Esophagus muscularis mucosa (tissue), 4 donors: ENCODE results near the gene TAMM41. TPM values are rescaled to one million over a fixed set of nuclear protein-coding genes. Genes with fewer than 3 reads are reported as not detected.
"Not testable (repeated sequence)": the region's sequence is repeated elsewhere in the genome, so short reads cannot be mapped to it uniquely, and the experiment has no call there.

Experiments used
- DNase-seq: peaks from one replicate; pipeline ENCODE4 v3.0.0-alpha.2; 2017; ENCODE audit errors: extremely low spot score
- H3K27ac ChIP-seq, 4 donors: fragments of 200-600 bp; sonication (generic); replicated peaks in 1 of 4; 1 replicate in 3 of 4; 2 replicates in 1 of 4; pipeline ENCODE4 v1.5.1; 2016 to 2019; ENCODE audit warnings: mild to moderate bottlenecking in 1 of 4
- H3K27me3 ChIP-seq, 4 donors: fragments of 200-600 bp; sonication (generic); one replicate each; pipeline versions ENCODE4 v1.5.1 to v1.6.0; 2016 to 2019
- H3K36me3 ChIP-seq, 4 donors: fragments of 200-600 bp; sonication (generic); one replicate each; pipeline ENCODE4 v1.5.1; 2016 to 2019
- H3K4me1 ChIP-seq, 4 donors: fragments of 200-600 bp; sonication (generic); one replicate each; pipeline ENCODE4 v1.5.1; 2016 to 2019
- H3K4me3 ChIP-seq, 4 donors: fragments of 200-600 bp; sonication (generic); 1 replicate in 2 of 4; 2 replicates in 2 of 4; pipeline ENCODE4 v1.5.1; 2016 to 2019; ENCODE audit warnings: mild to moderate bottlenecking in 4 of 4, moderate library complexity in 1 of 4
- H3K9me3 ChIP-seq, 4 donors: fragments of 200-600 bp; sonication (generic); 1 replicate in 3 of 4; 2 replicates in 1 of 4; pipeline ENCODE4 v1.5.1; 2016 to 2019
- EP300 ChIP-seq: sonication (generic); formaldehyde crosslinking; IDR thresholded peaks from one replicate; pipeline ENCODE4 v1.6.1; 2017; ENCODE audit warnings: antibody characterized with exemption
- POLR2A ChIP-seq: fragments of 450-650 bp; IDR thresholded peaks from one replicate; pipeline ENCODE4 v1.6.1; 2017; ENCODE audit warnings: antibody characterized with exemption, moderate library complexity, mild to moderate bottlenecking, low read depth
- POLR2AphosphoS5 ChIP-seq, 2 donors: sonication (generic); formaldehyde crosslinking; IDR thresholded peaks; one replicate each; pipeline ENCODE4 v1.6.1; 2017; ENCODE audit warnings: antibody characterized with exemption in 2 of 2
- WGBS: methylation state at CpG from one replicate; pipeline ENCODE4 v1.1.5; 2018; 5-methylcytosine and 5-hydroxymethylcytosine counted together
- intact Hi-C: fragments of 100-400 bp; cut with DNase I; formaldehyde crosslinking; loops from one replicate; pipeline ENCODE4 v1.15.1; 2023
- total RNA-seq, 4 donors: library from RNA; depleted of rRNA; stranded (reverse); fragments of >200 nt; gene quantifications; one replicate each; pipeline versions ENCODE4 v1.1.0 to v1.2.1, GENCODE V29; 2016
- TF ChIP-seq, protein P1 (sequence below), 3 experiments: fragments of 200-600 bp in 2 of 3; fragments of 450-650 bp in 1 of 3; sonication (generic) in 2 of 3; IDR thresholded peaks; one replicate each; pipeline ENCODE4 v1.5.1; 2017 to 2019; ENCODE audit warnings: antibody characterized with exemption in 3 of 3, mild to moderate bottlenecking in 2 of 3, moderate library complexity in 1 of 3

TAMM41 gene, protein sequence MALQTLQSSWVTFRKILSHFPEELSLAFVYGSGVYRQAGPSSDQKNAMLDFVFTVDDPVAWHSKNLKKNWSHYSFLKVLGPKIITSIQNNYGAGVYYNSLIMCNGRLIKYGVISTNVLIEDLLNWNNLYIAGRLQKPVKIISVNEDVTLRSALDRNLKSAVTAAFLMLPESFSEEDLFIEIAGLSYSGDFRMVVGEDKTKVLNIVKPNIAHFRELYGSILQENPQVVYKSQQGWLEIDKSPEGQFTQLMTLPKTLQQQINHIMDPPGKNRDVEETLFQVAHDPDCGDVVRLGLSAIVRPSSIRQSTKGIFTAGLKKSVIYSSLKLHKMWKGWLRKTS
- total RNA-seq, result 1 to 10 TPM; 4.8 to 8.3 (median 7.2) TPM

DNA sequence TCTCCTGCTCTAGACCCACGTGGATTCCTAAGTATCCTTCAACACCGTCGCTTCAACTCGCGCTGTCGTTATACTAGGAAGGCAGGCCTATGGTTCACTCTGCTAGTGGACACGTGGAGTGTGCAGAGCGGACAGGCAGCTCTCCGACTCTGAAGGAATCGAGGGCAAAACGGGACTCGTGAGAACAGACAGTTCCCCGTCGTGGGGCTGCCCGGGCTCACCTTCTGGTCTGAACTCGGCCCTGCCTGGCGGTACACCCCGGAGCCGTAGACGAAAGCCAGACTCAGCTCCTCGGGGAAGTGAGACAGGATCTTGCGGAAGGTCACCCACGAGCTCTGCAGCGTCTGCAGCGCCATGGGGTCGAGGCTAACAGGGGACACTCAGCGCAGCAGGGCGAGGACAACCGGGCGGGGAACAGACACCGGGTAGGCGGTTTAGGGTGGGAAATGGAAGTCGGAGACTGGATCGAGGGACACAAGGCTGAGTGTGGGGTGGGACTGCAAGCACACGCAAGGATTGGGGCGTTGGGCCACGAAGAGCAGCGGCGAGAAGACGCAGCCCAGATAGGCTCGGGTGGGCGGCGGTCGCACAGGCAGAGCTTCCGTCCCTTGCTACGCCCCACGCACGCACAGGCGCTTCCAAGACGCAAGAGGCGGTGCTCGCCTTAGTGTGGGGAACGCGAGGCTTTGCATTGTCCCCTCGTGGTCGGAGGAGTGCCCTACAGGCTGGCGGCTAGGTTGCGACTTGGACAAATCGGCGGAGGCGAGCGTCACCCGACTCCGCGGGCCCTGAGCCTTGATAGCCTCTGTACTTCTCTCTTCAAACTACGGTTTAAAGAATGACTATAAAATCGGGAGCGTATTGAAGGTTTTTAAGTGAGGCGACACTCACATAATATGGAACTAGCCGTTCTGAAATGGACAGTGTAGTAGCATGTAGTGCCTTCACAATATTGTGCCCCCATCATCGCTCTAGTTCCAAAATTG is at the start of gene TAMM41:
TAMM41 (minus strand) TSS at position 605 of the 986 bp plus-strand sequence; CDS start at position 356, 249 bp downstream.
- peaks cover 21 to 25% (median 22%) of the 10 kb centered on the region in 4 donors for H3K36me3 ChIP-seq
- WGBS, result 2% methylated on average over 55 of the region's 71 CpGs
- peak; percentile 96 for DNase-seq
- H3K27me3 ChIP-seq, result no peaks in the 10 kb centered on the region
- no peaks in the 10 kb centered on the region for H3K9me3 ChIP-seq
- H3K4me3 ChIP-seq, result peak within 1 kb of the TSS; percentile 79 to 92 (median 86)
- TF ChIP-seq POLR2AphosphoS5 (IDR thresholded peaks at IDR 0.05) (peak; percentile 86 to 87), POLR2A (no peak)
- TF ChIP-seq, protein P1, sequence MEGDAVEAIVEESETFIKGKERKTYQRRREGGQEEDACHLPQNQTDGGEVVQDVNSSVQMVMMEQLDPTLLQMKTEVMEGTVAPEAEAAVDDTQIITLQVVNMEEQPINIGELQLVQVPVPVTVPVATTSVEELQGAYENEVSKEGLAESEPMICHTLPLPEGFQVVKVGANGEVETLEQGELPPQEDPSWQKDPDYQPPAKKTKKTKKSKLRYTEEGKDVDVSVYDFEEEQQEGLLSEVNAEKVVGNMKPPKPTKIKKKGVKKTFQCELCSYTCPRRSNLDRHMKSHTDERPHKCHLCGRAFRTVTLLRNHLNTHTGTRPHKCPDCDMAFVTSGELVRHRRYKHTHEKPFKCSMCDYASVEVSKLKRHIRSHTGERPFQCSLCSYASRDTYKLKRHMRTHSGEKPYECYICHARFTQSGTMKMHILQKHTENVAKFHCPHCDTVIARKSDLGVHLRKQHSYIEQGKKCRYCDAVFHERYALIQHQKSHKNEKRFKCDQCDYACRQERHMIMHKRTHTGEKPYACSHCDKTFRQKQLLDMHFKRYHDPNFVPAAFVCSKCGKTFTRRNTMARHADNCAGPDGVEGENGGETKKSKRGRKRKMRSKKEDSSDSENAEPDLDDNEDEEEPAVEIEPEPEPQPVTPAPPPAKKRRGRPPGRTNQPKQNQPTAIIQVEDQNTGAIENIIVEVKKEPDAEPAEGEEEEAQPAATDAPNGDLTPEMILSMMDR (IDR thresholded peaks at IDR 0.05), result peak; percentile 79 to 91 (median 81)
- peak within 1 kb of the TSS; percentile 82 to 91 (median 89) for H3K27ac ChIP-seq
- H3K4me1 ChIP-seq, result peaks cover 21 to 33% (median 28%) of the 10 kb centered on the region in 4 donors
- intact Hi-C loops, result loop anchor here (5.0 kb wide), 1 partner anchor 469 kb away; no protein-coding TSS in a partner anchor

DNA sequence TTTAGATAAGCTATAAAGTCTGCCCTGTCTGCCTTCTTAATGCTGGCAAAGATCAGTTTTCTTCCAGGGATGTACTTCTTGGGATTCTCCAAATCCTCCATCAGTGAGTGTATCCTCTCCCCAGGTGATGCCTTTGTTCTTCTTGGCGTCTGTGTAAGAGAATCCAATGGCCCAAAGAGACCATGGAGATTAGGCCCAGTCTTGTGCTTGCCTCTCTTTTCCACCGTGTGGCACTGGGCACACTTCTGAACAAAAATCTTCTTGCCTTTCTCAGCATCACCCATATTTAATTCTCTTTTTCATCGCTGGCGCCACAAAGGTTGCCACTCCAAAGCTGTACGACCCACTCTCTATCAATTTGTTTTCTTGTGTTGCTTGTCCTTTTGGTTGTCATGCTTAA is 32.2 kb upstream of the TAMM41 start:
- no peaks in the 10 kb centered on the region for H3K36me3 ChIP-seq
- intact Hi-C loops, result no loop called here
- no peaks in the 10 kb centered on the region for H3K9me3 ChIP-seq
- no peaks in the 10 kb centered on the region for H3K4me1 ChIP-seq
- TF ChIP-seq EP300 (no peak), POLR2A (no peak), POLR2AphosphoS5 (IDR thresholded peaks at IDR 0.05) (no peak)
- TF ChIP-seq, protein P1 (IDR thresholded peaks at IDR 0.05), result no peak
- no peak overlapping the region for H3K4me3 ChIP-seq
- WGBS, result 75% methylated on average over 5 of the region's 5 CpGs
- no peak overlapping the region for H3K27ac ChIP-seq
- H3K27me3 ChIP-seq, result no peaks in the 10 kb centered on the region
- no peak for DNase-seq

DNA sequence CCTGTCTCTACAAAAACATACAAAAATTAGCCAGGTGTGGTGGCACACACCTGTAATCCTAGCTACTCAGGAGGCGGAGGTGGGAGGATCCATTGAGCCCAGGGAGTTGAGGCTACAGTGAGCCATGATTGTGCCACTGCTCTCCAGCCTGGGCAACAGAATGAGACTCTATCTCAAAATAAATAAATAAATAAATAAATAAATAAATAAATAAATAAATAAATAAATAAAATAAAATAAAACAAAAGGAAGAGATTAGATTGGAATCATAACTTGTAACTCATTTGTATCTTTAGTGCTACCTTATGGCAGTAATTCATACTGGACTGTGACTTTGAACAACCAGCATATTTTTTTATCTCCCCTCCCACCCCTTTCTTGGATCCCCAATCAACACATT is 28.0 kb upstream of the TAMM41 start:
- DNase-seq, intact Hi-C loops, H3K4me3 ChIP-seq, H3K9me3 ChIP-seq, H3K36me3 ChIP-seq, H3K27ac ChIP-seq, H3K4me1 ChIP-seq, H3K27me3 ChIP-seq: not testable (repeated sequence)
- 100% methylated on average over 1 of the region's 1 CpG for WGBS

DNA sequence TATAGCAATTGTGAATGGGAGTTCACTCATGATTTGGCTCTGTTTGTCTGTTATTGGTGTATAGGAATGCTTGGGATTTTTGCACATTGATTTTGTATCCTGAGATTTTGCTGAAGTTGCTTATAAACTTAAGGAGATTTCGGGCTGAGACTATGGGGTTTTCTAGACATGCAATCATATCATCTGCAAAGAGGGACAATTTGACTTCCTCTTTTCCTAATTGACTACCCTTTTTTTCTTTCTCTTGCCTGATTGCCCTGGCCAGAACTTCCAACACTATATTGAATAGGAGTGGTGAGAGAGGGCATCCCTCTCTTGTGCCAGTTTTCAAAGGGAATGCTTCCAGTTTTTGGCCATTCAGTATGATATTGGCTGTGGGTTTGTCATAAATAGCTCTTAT is 17.1 kb upstream of the TAMM41 start:
- H3K4me1 ChIP-seq, H3K27me3 ChIP-seq, H3K36me3 ChIP-seq, H3K27ac ChIP-seq, intact Hi-C loops, DNase-seq, H3K9me3 ChIP-seq, H3K4me3 ChIP-seq: not testable (repeated sequence)
- 62% methylated on average over 1 of the region's 1 CpG for WGBS

DNA sequence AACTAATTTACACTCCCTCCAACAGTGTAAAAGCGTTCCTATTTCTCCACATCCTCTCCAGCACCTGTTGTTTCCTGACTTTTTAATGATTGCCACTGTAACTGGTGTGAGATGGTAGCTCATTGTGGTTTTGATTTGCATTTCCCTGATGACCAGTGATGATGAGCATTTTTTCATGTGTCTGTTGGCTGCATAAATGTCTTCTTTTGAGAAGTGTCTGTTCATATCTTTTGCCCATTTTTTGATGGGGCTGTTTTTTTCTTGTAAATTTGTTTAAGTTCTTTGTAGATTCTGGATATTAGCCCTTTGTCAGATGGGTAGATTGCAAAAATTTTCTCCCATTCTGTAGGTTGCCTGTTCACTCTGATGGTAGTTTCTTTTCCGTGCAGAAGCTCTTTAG is 15.9 kb upstream of the TAMM41 start:
- H3K27ac ChIP-seq, H3K27me3 ChIP-seq, H3K36me3 ChIP-seq, H3K4me3 ChIP-seq, DNase-seq, H3K9me3 ChIP-seq, H3K4me1 ChIP-seq, intact Hi-C loops: not testable (repeated sequence)
- 84% methylated on average over 2 of the region's 2 CpGs for WGBS

DNA sequence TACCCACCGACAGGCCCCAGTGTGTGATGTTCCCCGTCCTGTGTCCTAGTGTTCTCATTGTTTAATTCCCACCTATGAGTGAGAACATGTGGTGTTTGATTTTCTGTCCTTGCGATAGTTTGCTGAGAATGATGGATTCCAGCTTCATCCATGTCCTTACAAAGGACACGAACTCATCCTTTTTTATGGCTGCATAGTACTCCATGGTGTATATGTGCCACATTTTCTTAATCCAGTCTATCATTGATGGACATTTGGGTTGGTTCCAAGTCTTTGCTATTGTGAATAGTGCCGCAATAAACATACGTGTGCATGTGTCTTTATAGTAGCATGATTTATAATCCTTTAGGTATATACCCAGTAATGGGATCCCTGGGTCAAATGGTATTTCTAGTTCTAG is 15.5 kb upstream of the TAMM41 start:
- H3K36me3 ChIP-seq, H3K4me1 ChIP-seq, H3K27me3 ChIP-seq, H3K9me3 ChIP-seq, DNase-seq, intact Hi-C loops, H3K4me3 ChIP-seq, H3K27ac ChIP-seq: not testable (repeated sequence)
- WGBS, result 93% methylated on average over 5 of the region's 6 CpGs

DNA sequence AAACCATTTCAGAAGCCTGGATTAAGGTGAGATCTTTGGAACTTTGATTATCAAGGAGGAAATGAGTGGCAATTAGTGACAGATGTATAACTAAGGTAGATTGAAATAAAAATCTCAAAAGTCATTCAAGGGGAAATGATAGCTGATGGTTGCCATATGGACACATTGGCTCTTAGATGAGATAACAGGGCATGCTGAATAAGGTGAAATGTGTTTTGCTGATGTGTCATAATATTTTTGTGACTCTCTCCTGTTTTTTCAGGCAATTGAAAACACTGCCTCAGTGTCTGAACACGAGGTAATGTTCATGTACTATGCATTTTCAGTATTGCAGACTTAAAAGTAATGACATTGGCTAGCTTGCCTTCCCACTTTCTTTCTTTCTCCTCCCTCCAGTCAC is 13.5 kb upstream of the TAMM41 start:
- H3K9me3 ChIP-seq, H3K27ac ChIP-seq, H3K4me1 ChIP-seq, H3K4me3 ChIP-seq, H3K27me3 ChIP-seq, DNase-seq, H3K36me3 ChIP-seq, intact Hi-C loops: not testable (repeated sequence)
- 26% methylated on average over 1 of the region's 1 CpG for WGBS
